ENCODE results near the gene AP3D1. TPM values are rescaled to one million over a fixed set of nuclear protein-coding genes. Genes with fewer than 3 reads are reported as not detected.

AP3D1 gene
- total and polyA plus RNA-seq, 8 donors = 68.8 to 128 (median 81.9) TPM

DNA sequence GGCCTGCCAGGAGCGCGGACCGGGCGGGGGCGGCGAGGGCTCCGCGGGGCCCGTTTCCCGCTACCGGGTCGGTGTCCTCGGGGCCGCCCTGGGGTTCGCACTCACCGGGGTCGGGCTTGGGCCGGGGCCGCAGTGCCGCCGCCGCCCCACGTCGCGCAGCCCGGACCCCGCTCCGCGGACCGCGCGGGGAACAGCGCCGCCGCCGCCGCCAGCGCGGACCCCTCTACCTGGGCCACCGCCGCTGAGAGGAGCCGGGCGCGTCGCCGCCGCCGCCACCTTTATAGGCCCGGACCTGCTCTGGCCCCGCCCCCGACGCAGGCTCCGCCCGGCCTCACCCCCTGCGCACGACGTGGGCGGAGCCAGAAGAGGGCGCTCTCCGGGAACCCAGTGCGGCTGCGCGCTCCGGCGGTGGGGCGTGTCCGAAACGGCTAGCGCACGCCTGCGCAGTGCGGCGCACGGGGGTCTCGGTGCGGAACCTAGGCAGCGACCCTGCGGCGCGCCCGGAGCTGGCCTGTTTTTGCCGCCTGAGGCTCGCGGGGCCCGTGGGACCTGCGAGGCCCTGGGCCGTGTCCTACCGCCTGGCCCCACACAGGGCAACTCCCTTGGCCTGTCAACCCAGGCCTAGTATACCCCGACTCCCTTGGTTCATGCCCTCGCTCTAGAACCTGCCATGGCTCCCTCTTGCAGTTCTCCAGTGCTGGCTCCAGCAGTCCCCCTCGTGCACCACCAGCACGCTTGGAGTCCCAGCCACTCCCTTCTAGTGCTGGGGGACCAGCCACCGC is 100.2 kb downstream of the AP3D1 start, which contains the start of gene MKNK2:
MKNK2 (minus strand) TSS at position 254 of the 782 bp plus-strand sequence. CDS start 393 bp downstream, outside the sequence.
- H3K9me3 ChIP-seq = no peaks in the 10 kb centered on the region
- H3K4me3 ChIP-seq = peak within 1 kb of the TSS; percentile 92 to 99
- peak; percentile 74 for ATAC-seq
- H3K27ac ChIP-seq = peak within 1 kb of the TSS; percentile 95 to 97
- H3K36me3 ChIP-seq = peaks cover 0 to 31% of the 10 kb centered on the region in 2 donors
- DNase-seq = peak; percentile 88 to 98 (median 94)
- intact Hi-C loops (cut with DNase I) = no loop called here
- H3K27me3 ChIP-seq = no peaks in the 10 kb centered on the region
- H3K4me1 ChIP-seq = peaks cover 53 to 69% of the 10 kb centered on the region in 2 donors
- TF ChIP-seq, protein P1, sequence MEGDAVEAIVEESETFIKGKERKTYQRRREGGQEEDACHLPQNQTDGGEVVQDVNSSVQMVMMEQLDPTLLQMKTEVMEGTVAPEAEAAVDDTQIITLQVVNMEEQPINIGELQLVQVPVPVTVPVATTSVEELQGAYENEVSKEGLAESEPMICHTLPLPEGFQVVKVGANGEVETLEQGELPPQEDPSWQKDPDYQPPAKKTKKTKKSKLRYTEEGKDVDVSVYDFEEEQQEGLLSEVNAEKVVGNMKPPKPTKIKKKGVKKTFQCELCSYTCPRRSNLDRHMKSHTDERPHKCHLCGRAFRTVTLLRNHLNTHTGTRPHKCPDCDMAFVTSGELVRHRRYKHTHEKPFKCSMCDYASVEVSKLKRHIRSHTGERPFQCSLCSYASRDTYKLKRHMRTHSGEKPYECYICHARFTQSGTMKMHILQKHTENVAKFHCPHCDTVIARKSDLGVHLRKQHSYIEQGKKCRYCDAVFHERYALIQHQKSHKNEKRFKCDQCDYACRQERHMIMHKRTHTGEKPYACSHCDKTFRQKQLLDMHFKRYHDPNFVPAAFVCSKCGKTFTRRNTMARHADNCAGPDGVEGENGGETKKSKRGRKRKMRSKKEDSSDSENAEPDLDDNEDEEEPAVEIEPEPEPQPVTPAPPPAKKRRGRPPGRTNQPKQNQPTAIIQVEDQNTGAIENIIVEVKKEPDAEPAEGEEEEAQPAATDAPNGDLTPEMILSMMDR (IDR thresholded peaks at IDR 0.05) = peak; percentile 29 to 59

Other genes starting within 250 kb of the AP3D1 start
- gene ADAT3, start 246.2 kb downstream of the AP3D1 start, total RNA-seq = 1 to 10 TPM; 7.2 to 9.4 TPM
- gene ADAT3, start 246.2 kb downstream of the AP3D1 start, polyA plus RNA-seq (ENCODE audit: insufficient read length in 6 of 6) = 1 to 10 TPM; 1.3 to 3.8 (median 2.2) TPM
- gene SCAMP4, start 246.2 kb downstream of the AP3D1 start, total RNA-seq = 10 to 100 TPM; 75.4 to 86.6 TPM
- gene SCAMP4, start 246.2 kb downstream of the AP3D1 start, polyA plus RNA-seq (ENCODE audit: insufficient read length in 6 of 6) = 10 to 100 TPM; 54.5 to 84.4 (median 66.1) TPM
- 10 to 100 TPM; 45.9 to 64.5 TPM for gene CSNK1G2, start 210.4 kb downstream of the AP3D1 start, total RNA-seq
- gene CSNK1G2, start 210.4 kb downstream of the AP3D1 start, polyA plus RNA-seq (ENCODE audit: insufficient read length in 6 of 6) = 10 to 100 TPM; 35.6 to 64.0 (median 43.0) TPM
- 10 to 100 TPM; 63.1 to 63.6 TPM for gene BTBD2, start 135.9 kb downstream of the AP3D1 start, total RNA-seq
- 100 to 1,000 TPM in 4 of 6 donors, 10 to 100 TPM in 2; 84.0 to 112 (median 103) TPM for gene BTBD2, start 135.9 kb downstream of the AP3D1 start, polyA plus RNA-seq (ENCODE audit: insufficient read length in 6 of 6)
- 100 to 1,000 TPM; 238 to 291 TPM for gene MKNK2, start 100.3 kb downstream of the AP3D1 start, total RNA-seq
- gene MKNK2, start 100.3 kb downstream of the AP3D1 start, polyA plus RNA-seq (ENCODE audit: insufficient read length in 6 of 6) = 100 to 1,000 TPM in 1 of 6 donors, 10 to 100 TPM in 5; 59.3 to 124 (median 77.1) TPM
- gene MOB3A, start 55.2 kb downstream of the AP3D1 start, total RNA-seq = 100 to 1,000 TPM in 1 of 2 donors, 10 to 100 TPM in 1; 59.1 to 105 TPM
- gene MOB3A, start 55.2 kb downstream of the AP3D1 start, polyA plus RNA-seq (ENCODE audit: insufficient read length in 6 of 6) = 10 to 100 TPM; 20.6 to 31.5 (median 24.9) TPM
- 1 to 10 TPM; 2.6 to 5.2 TPM for gene IZUMO4, start 54.7 kb downstream of the AP3D1 start, total RNA-seq
- gene IZUMO4, start 54.7 kb downstream of the AP3D1 start, polyA plus RNA-seq (ENCODE audit: insufficient read length in 6 of 6) = 1 to 10 TPM; 4.4 to 8.5 (median 6.7) TPM
- 10 to 100 TPM; 28.9 to 43.0 TPM for gene DOT1L, start 12.4 kb upstream of the AP3D1 start, total RNA-seq
- gene DOT1L, start 12.4 kb upstream of the AP3D1 start, polyA plus RNA-seq (ENCODE audit: insufficient read length in 6 of 6) = 10 to 100 TPM; 15.0 to 24.6 (median 20.3) TPM
- 10 to 100 TPM; 61.1 to 74.4 TPM for gene PLEKHJ1, start 84.8 kb upstream of the AP3D1 start, total RNA-seq
- 10 to 100 TPM; 44.0 to 58.6 (median 55.1) TPM for gene PLEKHJ1, start 84.8 kb upstream of the AP3D1 start, polyA plus RNA-seq (ENCODE audit: insufficient read length in 6 of 6)
- 10 to 100 TPM; 50.1 to 57.8 TPM for gene SF3A2, start 85.3 kb upstream of the AP3D1 start, total RNA-seq
- 10 to 100 TPM; 63.3 to 81.5 (median 75.2) TPM for gene SF3A2, start 85.3 kb upstream of the AP3D1 start, polyA plus RNA-seq (ENCODE audit: insufficient read length in 6 of 6)
- gene AMH, start 97.8 kb upstream of the AP3D1 start, total RNA-seq = 1 to 10 TPM; 1.1 TPM
- 1 to 10 TPM in 5 of 6 donors, under 1 TPM in 1; 0.13 to 3.7 (median 2.0) TPM for gene AMH, start 97.8 kb upstream of the AP3D1 start, polyA plus RNA-seq (ENCODE audit: insufficient read length in 6 of 6)
- 1 to 10 TPM in 1 of 2 donors, under 1 TPM in 1; 0.65 to 1.1 TPM for gene JSRP1, start 104.9 kb upstream of the AP3D1 start, total RNA-seq
- gene JSRP1, start 104.9 kb upstream of the AP3D1 start, polyA plus RNA-seq (ENCODE audit: insufficient read length in 6 of 6) = 1 to 10 TPM in 1 of 6 donors, under 1 TPM in 4, not detected in 1; 0.20 to 1.0 (median 0.38) TPM
- 1 to 10 TPM; 1.0 to 8.5 TPM for gene PEAK3, start 130.6 kb upstream of the AP3D1 start, total RNA-seq
- gene PEAK3, start 130.6 kb upstream of the AP3D1 start, polyA plus RNA-seq (ENCODE audit: insufficient read length in 6 of 6) = under 1 TPM; 0.07 to 0.25 (median 0.11) TPM
- under 1 TPM in 1 of 2 donors, not detected in 1; 0.16 TPM for gene LINGO3, start 156.6 kb upstream of the AP3D1 start, total RNA-seq
- under 1 TPM in 2 of 6 donors, not detected in 4; 0.10 to 0.17 TPM for gene LINGO3, start 156.6 kb upstream of the AP3D1 start, polyA plus RNA-seq (ENCODE audit: insufficient read length in 6 of 6)
- 10 to 100 TPM; 59.3 to 70.1 TPM for gene LSM7, start 177.0 kb upstream of the AP3D1 start, total RNA-seq
- gene LSM7, start 177.0 kb upstream of the AP3D1 start, polyA plus RNA-seq (ENCODE audit: insufficient read length in 6 of 6) = 100 to 1,000 TPM in 3 of 6 donors, 10 to 100 TPM in 3; 85.2 to 104 (median 98.5) TPM
- 10 to 100 TPM; 47.5 to 60.7 TPM for gene SPPL2B, start 177.1 kb upstream of the AP3D1 start, total RNA-seq
- 100 to 1,000 TPM in 1 of 6 donors, 10 to 100 TPM in 5; 54.6 to 106 (median 80.9) TPM for gene SPPL2B, start 177.1 kb upstream of the AP3D1 start, polyA plus RNA-seq (ENCODE audit: insufficient read length in 6 of 6)
- not detected for gene TMPRSS9, start 208.7 kb upstream of the AP3D1 start, total RNA-seq
- 1 to 10 TPM in 1 of 6 donors, under 1 TPM in 5; 0.45 to 1.1 (median 0.49) TPM for gene TMPRSS9, start 208.7 kb upstream of the AP3D1 start, polyA plus RNA-seq (ENCODE audit: insufficient read length in 6 of 6)

Measured in left lung (tissue), 10 donors.